NCI-H2107 (cell line): ENCODE measurements around the gene CPD.
A peak's percentile ranks its signal among the peaks of the same experiment; 100 is the strongest.
"Not testable (repeated sequence)": the region's sequence is repeated elsewhere in the genome, so short reads cannot be mapped to it uniquely, and the experiment has no call there.

Experiments used
- DNase-seq: peaks from one replicate; lab custom pipeline; 2025; lab: John Stamatoyannopoulos, UW

CPD gene

GRCh38 chr17:30378825-30379302 lies at the start of gene CPD:
Gene CPD, plus strand, starts transcription at chr17:30378927. Its CDS starts 54 bp downstream, at chr17:30378981.
- peak; percentile 79 for DNase-seq

- no peak for DNase-seq
Measured at GRCh38 chr17:30332057-30332542, 46.6 kb upstream of the CPD start.

DNA sequence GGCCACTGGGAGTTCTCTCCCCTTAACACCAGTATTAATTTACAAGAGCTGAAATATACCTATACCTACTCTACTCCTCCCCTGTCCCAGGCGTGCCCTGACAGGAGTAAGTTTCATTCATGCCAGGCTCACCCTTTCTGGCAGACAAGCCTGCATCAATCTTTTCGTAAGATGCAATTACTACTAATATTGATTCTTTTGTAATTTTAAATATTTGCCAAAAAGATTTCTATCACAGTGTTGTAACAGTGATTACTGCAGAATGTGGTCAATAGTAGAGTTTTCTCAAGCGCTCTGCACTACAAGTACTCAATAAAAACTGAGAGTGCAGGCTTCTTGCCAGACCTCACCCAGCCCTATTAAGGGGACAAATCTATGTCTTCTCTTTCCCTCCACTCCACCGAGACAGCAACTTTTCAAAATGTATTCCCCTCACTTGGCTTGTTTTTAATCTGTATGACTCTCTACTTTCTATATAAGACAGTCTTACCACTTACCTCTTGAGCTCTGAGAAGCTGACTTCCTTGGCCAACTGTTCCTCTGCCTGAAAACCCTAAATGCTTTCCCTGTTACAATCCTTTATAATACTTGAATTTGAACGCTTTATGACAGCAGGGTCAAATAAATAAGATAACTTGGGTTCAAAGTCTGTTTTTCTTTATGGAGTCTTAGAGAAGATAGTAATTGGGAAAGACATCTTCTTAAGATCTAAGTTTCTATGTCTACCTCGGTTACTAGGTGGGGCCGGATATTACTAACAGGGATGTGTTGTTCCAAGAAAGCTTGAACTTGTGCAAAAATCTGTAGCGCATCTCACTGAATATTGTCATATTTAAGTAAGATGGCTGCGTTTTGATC lies 45.0 kb upstream of the CPD start, which contains the start of gene TMIGD1:
Gene TMIGD1, minus strand, starts transcription at position 555 of the 858 bp plus-strand sequence. CDS start 1,924 bp downstream, outside the sequence.
- DNase-seq = no peak

GRCh38 chr17:30334421-30334820 lies 44.3 kb upstream of the CPD start:
- DNase-seq = no peak

DNA sequence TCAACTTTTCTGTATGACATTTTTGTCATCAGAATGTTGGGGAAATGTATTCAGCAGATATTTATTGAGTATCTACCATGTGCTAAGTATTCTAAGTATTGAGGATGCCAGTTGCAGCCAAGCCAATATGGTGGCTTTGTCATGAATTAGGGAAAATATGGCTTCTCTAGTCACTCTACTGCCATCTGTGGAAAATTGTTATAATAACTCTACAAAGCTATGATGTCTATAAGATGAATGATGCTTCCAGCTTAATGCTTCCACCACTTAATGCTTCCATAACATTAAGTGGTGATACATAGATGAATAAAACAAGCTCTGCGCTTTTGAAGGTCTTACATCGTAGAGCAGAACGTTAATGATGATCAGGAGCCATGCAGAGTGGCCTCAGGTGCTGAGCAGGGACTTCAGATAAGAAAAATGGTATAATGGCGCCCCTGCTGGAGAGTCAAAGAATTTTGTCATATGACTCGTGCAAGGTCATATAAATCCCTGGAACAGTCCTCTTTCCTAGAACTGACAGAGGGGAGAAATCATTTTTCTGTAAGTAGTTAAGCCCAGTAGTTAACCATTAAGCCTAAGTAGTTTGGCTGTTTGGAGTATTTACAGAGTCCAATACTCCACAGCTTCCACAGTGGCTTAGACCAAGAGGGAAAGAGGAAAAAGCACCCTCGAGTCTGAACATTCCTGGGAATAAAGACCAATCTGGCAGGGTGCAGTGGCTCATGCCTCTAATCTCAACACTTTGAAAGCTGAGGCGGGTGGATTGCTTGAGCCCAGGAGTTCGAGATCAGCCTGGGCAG lies 42.2 kb upstream of the CPD start:
- DNase-seq = no peak

DNA sequence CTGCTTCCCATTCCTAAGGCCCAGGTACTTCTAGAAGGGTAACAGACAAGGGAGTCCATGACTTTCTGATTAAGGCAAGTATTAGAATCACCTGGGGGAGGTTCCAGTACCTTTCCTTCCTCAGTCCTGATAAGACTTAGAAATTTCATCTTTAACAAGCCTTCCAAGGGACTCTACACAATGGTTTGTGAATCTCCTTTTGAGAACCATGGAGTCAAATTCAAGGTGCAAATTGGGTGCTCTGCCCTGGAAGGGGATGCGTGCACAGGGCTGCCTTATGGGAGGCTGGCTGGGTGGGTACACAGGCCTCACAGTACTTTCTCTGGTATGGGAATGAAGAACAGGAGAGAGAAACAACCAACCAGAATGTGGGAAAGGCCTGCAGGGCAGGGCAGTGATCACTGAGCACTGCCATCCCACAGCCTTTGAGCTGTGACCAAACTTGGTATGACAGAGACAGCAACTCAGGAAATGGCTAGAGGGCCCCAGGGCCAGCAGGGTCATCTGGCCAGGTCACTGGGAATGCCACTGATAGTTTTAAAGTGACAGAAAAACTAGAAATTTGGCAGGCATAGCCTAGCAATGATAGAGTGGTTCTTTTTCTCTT lies 41.2 kb upstream of the CPD start:
- DNase-seq = no peak

- no peak for DNase-seq
Measured at GRCh38 chr17:30339086-30339485, 39.6 kb upstream of the CPD start.

GRCh38 chr17:30340801-30341356 lies 37.8 kb upstream of the CPD start:
- DNase-seq = no peak

DNA sequence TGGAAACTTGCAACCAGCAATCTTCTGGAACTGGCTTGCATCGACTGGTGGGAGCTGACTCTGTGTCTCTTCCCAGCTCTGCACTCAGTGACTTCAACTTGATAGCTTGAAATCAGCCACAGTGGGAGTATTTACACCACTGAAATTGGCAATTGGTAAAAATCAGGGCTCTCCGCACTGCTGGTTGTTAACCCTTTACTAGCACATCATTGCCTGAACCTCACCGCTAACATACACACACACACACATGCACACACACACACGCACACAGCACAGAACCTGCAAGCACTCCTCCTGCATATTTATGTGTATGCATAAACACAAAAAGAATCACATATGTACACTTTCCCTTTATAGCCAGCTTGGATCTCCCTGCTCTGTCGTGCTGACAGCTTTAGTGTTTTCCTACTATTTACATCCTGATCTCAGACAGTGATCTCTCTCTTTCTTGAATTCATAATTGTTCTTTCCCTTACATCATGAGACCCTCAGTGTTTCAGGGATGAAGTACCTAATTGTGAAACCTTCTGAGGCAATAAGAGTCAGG lies 37.0 kb upstream of the CPD start:
- DNase-seq = no peak

- not testable (repeated sequence) for DNase-seq
Measured at GRCh38 chr17:30343244-30343643, 35.5 kb upstream of the CPD start.

DNA sequence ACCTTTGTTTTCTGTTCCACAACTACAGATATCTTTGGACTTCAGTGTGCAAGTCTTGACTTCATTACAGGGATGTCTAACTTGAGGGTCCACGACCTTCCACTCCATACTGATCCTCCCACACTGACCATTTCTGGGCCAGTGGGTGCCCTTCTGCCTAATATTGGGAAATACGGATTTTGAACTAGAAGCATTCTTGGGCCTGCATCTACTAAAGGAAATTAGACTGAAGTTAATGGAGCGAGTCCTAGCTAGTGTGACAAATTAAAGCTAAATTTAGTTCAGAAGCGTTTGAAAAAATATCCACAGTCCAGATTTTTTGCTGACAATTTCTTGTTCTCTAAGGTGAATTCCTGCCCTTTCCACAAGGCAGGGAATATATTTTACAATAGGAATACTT lies 34.9 kb upstream of the CPD start:
- DNase-seq = no peak

DNA sequence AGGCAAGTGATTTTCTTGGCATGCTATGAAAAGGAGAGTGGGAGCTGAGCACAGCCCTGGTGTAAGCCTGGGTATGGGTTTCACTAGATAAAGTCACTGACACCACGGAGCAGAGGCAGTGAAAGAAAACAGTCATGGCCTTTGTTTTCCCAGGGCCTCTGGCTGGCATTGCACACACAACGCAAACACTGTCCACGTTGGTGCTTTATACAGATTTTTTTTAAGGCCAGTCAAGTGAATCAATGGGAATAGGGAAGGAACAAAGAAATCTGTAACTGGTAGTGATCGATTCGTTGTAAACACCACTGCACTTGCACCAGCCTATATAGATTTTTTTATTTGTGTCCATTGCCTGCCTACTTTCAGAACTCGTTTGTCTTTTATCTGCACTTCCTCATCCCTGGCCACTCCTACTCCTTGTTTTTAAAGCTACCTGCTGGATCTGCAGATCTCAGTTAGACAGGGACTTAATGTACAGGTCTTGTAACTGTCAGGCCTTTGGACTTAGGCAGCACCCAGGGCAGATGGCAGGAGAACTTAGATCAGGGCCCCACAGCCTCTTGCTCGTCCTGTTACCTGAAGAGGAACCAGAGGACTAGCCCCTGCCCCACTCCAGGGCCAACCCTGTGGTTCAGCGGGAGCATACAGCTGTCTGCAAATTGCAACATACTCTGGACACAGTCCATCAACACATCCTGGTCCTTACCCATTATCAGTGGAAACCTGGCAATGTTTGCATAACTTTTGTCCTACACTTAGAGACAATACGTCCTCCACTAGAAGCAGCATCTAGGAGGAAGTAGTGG lies 34.2 kb upstream of the CPD start:
- DNase-seq = no peak

DNA sequence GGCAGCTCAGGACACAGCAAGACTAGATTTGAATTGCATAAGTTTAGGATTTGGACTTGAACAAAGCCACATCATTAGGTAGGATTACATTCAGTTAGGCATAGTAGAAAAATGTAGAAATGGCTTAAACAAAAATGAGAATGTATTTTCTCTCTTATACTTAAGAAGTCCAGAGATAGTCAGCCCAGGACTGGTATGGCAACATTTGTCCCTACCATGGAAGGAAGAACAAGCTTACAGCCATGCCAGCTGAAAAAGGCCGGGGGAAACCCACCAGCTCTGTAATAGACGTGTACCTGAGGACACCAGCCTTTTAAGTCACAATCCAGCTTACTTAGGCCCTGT lies 33.7 kb upstream of the CPD start:
- DNase-seq = no peak

- no peak for DNase-seq
Measured at GRCh38 chr17:30345527-30346075, 33.1 kb upstream of the CPD start.

DNA sequence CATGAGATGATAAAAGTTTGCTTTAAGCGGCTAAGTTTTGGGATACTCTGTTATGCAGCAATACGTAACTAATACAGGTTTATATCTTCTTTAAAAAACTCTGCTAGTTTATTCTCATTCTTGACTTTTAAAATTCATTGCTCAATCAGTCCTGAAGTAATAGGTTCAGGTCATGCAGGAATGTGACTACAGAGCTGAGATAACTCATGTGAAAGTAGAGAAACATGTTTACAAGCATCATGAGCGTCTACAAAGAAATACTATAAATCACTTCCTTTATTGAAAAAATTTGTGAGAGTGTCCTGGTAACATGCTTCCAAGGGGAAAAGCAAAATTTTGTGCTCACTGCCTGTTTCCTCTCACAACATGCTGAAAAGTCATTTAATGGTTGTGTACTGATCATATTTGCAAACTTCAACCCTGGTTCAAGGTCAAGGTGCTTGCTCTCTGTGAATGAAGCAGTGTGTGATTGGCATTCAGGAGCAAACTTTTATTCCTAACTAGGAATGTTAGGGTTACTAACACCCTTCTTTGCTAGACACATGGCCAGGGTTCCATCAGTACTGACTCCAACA lies 32.4 kb upstream of the CPD start:
- DNase-seq = no peak

DNA sequence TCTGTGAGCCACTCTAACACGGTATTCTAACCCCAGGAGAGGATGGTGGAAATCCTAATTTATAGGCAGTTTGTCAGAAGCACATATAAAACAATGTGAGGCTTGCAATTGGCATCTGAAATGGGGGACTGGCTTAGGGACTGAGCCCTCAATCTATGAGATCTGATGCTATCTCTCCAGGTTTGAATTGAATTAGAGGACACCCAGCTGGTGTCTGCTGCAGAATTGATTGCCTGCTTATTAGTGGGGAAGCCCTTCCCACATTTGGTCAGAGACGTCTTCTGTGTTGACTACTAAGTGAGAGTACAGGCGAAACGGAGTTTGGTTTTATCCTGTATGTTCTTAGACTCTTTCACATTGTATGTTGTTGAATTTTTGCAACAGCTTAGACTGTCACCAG lies 31.2 kb upstream of the CPD start:
- DNase-seq = no peak

DNA sequence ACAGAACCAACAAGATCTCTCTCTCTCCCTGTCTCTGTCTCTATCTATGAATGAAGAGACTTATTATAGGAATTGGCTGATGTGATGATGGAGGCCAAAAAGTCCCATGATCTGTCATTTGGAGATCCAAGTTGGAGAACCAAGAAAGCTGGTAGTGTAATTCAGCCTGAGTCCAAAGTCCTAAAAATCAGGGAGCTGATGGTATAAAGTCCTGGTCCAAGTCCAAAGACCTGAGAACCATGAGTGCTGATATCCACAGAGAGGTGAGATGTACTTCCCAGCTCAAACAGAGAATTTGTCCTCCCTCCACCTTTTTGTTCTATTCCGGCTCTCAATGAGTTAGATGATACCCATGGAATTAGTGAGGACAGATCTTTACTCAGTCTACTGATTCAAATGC lies 29.5 kb upstream of the CPD start:
- no peak for DNase-seq

- DNase-seq = not testable (repeated sequence)
Measured at GRCh38 chr17:30351263-30351662, 27.5 kb upstream of the CPD start.

DNA sequence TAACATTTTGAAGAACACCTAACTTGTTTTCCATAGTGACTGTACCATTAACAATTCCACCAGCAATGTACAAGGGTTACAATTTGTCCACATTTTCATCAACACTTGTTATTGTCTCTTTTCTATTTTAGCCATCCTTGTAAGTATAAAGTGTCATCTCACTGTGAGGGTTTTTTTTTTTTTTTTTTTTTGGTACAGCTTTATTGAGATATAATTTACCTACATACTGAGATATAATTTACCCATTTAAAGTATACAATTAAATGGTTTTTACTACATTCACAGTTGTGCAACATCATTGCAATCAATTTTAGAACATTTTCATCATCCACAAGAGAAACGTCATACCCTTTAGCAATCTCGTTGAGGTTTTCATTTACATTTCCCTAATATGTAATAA lies 27.0 kb upstream of the CPD start:
- DNase-seq = no peak

DNA sequence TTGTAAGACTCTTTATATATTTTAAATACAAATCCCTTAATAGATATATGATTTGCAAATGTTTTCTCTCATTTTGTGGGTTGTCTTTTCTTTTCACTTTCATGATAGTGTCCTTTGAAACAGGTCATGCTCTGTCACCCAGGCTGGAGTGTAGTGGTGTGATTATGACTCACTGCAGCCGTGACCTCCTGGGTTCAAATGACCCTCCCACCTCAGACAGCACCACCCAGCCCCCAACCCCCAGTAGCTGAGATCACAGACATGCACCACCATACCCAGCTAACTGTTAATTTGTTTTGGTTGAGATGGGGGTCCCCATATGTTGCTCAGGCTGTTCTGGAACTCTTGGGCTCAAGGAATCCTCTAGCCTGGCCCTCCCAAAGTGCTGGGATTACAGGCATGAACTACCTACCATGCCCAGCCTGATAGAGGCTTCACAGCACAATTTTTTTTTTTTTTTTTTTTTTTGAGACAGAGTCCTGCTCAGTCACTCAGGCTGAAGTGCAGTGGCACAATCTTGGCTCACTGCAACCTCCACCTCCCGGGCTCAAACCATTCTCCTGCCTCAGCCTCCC lies 26.4 kb upstream of the CPD start:
- DNase-seq = no peak
